BLaER1 (cell line): ENCODE results near the gene PXDN.

Experiments used
- H3K27ac ChIP-seq: shearing (Covaris generic); formaldehyde crosslinking; 2 replicates; pipeline ENCODE4 v1.8.1; 2022
- H3K27me3 ChIP-seq: shearing (Covaris generic); formaldehyde crosslinking; 2 replicates; pipeline ENCODE4 v1.8.1; 2022
- H3K36me3 ChIP-seq: shearing (Covaris generic); formaldehyde crosslinking; 2 replicates; pipeline ENCODE4 v1.8.1; 2022
- H3K4me1 ChIP-seq: shearing (Covaris generic); formaldehyde crosslinking; 2 replicates; pipeline ENCODE4 v1.8.1; 2022
- H3K4me2 ChIP-seq: shearing (Covaris generic); formaldehyde crosslinking; 2 replicates; pipeline ENCODE4 v1.8.1; 2022
- H3K4me3 ChIP-seq: shearing (Covaris generic); formaldehyde crosslinking; 2 replicates; pipeline ENCODE4 v1.8.1; 2022
- H3K9ac ChIP-seq: shearing (Covaris generic); formaldehyde crosslinking; 2 replicates; pipeline ENCODE4 v1.8.1; 2022
- H3K9me3 ChIP-seq: shearing (Covaris generic); formaldehyde crosslinking; 2 replicates; pipeline ENCODE4 v1.8.1; 2022
- H4K20me1 ChIP-seq: shearing (Covaris generic); formaldehyde crosslinking; 2 replicates; pipeline ENCODE4 v1.8.1; 2022
- Cebpa-rat ChIP-seq: shearing (Covaris generic); IDR thresholded peaks from 2 replicates; pipeline ENCODE4 v1.8.1; 2022

The PXDN gene

DNA sequence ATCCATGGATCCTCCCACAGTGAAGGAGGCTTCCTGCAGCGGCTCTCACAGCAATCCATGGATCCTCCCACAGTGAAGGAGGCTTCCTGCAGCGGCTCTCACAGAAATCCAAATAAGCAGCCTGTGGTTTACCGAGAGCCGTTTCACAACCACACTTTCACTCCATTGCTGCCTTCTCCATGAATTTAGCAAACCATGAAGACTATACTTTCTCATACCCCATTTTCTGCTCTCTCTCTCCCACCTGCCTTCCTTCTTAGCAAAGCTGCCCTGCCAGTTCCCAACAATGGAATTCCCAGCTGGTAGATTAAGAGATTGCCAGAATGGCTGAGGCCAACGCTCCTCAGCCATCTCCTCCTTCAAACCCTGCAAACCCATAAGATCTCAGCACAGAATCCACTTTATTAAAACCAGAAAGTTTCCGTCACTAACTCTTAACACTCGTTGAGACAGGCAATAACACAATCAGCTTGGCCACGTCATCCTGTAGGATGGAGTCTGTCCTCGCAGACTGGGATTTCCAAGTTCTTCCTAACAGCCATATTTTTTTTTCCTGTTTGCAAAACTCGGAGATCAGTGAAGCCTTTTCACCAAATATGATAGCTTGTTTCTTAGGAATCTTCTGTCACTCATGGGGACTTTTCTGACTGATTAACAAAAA is 162.2 kb downstream of the PXDN start:
- no peaks in the 10 kb centered on the region for H3K9me3 ChIP-seq
- no peak overlapping the region for H3K9ac ChIP-seq
- no peaks in the 10 kb centered on the region; the same call in 1 of the 2 replicates for H3K27me3 ChIP-seq
- no peak overlapping the region for H3K4me2 ChIP-seq
- H3K36me3 ChIP-seq, result no peaks in the 10 kb centered on the region
- no peak overlapping the region for H3K27ac ChIP-seq
- no peak for TF ChIP-seq Cebpa-rat
- H3K4me1 ChIP-seq, result peaks cover 21% of the 10 kb centered on the region
- H4K20me1 ChIP-seq, result peaks cover 39% of the 10 kb centered on the region
- H3K4me3 ChIP-seq, result no peak overlapping the region
